NCI-H146 treated with DMSO at 0.1 percent for 48 hours (cell line): ENCODE results near the gene NAT14.

Source experiments
- DNase-seq: peaks from one replicate; lab custom pipeline; 2025; ENCODE audit not compliant: unreplicated experiment; lab: John Stamatoyannopoulos, UW

The NAT14 gene

DNA sequence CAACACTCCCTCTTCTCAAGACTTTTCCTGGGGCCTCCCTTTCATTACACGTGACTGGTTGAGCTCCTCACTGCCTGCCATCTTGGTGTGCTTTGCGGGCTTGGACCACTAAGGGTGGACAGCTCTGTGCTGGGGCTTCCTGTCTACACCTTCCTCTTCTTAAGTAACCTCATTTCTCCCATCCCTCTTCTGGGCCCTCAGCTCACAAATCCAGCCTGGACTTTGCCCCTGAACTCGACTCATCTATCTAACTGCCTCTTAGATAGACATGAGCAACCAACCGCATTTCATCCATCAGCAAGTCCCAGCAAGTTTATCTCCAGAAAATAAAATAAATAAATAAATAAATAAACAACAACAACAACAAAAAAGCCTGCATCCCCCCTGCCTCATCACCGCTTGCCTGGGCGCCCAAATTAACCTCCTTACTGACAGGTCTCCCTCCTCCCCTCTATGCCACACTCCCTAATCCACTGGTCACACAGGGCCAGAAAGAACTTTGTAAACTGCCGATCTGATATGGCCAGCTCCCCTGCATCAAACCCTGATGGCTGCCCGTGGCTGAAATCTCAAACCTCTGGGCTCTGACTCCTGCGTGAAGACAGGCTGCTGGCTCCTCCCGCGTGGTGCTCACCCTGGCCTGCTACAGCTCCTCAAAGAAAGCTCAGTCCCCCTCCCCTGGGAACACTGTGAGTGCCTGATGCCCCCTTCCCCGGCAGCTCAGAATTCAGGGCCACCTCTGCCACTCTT is 31.3 kb upstream of the NAT14 start:
- no peak for DNase-seq

DNA sequence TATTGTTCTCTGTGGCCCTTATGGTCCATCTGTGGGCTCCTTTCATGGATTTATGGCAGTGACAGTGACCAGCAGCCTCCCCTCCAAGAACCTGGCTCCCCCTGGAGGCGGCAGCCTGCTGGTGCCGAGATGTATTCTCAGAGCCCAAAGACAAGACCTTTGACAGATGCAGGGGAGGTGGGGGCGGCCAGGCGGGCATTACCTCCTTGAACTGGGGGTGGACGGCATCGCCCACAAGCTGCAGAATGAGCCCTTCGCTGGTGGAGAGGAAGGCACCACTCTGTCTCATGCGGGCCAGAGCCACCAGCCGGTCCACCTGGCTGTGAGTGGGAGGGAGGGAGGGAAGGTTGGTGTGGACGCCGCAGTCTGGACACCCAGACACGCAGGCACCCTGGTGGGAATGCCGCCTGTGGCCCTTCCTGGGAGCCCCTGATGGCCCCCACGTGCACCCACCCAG is 30.2 kb upstream of the NAT14 start:
- peak; percentile 26 for DNase-seq

DNA sequence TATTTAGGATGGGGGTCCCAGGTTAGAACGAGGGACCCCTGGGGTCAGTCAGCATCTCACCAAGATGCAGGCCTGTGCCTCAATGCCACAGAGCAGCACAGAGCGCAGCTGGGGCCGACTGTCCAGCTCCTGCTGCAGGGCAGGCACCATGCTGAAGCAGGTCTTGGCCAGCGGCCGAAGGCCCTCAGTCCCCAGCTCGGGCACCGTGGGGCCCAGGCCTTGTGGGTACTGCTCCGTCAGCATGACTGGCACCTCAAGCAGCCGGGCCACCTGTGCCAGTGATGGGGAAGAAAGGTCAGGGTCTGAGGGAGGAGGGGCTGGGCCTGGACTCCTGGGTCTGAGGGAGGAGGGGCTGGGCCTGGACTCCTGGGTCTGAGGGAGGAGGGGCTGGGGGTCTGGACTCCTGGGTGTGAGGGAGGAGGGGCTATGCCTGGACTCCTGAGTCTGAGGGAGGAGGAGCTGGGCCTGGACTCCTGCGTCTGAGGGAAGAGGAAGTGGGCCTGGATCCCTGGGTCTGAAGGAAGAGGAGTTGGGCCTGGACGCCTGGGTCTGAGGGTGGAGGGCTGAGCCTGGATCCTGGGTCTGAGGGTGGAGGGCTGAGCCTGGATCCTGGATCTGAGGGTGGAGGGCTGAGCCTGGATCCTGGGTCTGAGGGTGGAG is 29.3 kb upstream of the NAT14 start:
- no peak for DNase-seq

DNA sequence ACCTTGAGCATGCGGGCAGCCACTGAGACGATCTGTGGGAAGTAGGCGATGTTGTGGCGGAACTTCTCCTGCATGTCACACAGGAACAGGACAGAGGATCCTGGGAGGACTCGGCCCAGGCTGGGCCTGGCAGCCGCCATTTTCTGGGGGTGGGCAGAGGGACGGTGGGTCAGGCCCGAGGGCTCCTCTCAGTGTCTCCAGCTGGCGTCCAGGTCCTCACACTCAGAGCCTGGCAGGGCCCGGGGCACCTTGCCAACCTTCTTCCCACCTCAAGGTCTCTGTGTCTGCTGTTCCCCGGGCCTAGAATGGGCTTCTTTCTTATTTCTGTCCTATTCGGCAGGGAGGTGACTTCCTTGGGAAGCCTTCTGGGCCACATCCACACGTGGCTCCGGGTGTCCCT is 28.6 kb upstream of the NAT14 start:
- DNase-seq: no peak

DNA sequence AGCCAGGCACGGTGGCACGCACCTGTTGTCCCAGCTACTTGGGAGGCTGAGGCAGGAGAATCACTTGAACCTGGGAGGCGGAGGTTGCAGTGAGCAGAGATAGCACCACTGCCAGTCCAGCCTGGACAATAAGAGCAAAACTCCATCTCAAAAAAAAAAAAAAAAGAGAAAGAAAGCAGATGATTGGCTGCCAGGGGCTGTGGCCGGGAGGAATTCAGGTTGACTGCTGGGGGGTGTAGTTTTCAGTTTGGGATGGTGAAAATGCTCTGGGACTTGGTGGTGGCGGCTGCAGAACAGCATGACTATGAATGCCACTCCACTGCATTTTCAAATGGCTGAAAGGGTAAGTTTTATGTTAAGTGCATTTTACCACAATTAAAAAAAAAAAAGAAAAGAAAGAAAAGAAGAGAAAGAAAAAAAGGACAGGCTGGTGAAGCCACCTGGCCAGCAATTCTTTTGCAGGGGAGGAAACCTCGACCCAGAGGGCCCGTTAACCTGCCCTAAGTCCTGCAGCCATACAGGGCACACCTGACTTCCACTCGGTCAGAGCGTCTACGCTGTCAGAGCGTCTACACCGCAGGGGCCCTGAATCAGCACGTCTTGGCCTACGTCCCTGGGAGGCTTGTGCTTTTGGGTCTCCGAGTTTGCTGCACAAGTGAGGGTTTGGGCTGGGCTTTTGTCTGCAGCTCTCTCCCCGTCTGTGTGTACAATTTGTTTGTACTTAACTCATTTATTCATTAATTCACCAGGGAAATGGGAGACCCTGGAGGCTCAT is 27.1 kb upstream of the NAT14 start:
- no peak for DNase-seq

DNA sequence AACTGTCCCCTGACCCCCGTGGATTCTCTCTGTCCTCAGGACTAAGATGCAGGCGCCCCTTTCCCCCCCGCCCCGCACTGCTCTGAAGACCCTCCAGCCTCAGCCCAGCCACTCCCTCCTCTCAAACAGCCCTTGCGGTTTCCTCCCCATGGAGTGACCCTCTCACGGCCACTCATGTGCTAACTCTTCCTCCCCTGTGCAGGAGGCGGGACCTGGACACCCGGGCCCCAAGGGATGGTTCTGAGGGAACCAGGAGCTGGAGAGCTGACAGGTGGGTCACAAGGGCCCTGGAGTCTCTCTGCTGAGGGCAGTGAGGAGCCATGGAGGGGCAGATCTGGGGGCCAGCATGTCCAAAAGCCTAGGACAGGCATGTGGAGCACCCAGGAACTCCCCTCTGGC is 25.4 kb upstream of the NAT14 start:
- no peak for DNase-seq

DNA sequence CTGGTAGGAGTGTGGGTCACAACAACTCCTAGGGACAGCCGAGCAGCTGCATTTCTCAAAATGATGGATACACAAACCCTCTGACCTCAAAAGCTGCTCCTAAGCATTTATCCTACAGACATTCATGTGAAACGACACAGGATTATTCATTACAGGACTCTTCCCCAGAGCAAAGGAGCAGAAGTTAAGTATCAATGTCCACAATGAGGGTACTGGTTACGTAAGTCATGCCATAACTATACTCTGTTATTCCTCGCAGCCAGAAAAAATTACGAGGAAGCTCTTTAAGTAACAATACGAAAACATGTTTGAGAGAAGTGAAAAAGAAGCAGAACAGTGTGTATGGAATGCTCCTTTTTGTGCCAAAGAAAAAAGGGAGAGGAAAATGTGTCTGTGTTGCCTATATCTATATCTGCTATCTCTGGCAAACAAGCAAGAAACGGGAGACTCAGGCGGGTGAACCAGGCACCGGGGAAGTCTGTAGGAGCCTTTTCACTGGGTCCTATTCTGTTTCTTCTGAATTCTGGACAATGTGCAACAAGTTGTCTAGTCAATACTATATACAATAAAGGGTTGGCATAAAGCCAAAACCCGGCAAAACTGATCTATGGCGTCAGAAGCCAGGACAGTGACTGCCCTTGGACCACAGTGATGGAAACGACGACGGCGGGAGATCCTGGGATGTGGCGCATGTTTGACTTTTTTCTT is 24.9 kb upstream of the NAT14 start:
- DNase-seq: no peak

DNA sequence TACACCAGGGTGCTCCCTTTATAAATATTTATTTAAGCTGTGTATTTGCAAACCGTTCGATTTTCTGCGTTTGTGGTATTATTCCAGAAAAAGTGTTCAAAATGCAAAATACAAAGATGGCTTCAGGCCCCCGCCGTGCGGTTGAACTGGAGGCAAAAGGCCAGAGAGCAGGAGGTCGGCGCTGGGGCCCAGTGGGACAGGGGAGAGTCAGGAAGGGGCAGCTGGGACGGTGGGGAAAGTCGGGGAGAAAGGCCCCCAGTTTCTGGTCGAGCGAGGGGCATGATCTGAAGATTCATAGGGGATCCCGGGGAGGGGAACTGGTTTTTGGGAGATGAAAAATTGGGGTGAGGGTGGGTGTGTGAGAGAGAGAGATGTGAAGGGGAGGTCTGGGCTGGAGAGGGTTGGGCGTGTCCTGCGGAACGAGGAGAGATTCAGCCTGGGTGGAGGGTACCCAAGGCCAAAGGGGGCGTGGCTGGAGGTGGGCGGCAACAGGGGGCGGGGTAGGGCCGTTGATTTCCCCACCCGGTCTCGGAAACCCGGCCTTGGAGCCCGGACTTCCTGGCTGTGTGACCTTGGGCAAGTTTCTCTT is 24.2 kb upstream of the NAT14 start:
- DNase-seq: peak; percentile 73

DNA sequence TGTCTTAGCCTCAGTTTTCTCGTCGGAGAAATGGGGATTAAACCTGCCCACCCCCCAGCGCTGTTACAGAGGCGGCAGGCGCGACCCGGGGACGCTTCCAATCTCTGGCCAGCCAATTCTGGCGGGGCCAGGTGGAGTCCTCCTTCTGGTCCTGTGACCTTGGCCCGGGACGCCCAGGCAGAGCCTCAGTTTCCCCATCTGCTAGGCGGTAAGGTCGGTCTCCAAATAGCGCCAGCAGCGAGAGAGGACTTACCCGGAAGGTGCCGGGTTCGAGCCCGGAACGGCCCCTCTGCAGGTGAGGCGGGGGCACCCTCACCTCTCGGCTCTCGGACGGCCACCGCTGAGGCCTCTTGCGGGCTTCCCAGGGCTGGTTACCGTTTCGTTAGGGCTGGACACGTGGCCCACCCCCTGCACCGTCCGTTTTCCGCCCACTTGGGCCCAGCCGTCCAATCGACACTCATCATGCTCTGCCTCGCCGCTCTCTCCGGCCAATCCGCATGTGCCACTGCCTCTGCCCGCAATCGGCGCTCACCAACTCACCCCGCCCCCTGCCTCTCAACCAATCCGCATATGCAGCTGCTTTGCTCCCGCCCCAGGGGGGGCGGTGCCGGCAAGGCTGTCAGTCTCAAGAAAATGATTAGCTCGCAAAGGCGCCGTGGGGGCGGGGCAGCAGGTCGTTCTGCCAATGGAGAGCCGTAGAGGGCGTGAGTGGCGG is 23.6 kb upstream of the NAT14 start, which contains the start of gene ISOC2:
ISOC2 (minus strand) TSS at position 384 of the 715 bp plus-strand sequence. CDS start 5,156 bp downstream, outside the sequence.
- peak; percentile 99 for DNase-seq

DNA sequence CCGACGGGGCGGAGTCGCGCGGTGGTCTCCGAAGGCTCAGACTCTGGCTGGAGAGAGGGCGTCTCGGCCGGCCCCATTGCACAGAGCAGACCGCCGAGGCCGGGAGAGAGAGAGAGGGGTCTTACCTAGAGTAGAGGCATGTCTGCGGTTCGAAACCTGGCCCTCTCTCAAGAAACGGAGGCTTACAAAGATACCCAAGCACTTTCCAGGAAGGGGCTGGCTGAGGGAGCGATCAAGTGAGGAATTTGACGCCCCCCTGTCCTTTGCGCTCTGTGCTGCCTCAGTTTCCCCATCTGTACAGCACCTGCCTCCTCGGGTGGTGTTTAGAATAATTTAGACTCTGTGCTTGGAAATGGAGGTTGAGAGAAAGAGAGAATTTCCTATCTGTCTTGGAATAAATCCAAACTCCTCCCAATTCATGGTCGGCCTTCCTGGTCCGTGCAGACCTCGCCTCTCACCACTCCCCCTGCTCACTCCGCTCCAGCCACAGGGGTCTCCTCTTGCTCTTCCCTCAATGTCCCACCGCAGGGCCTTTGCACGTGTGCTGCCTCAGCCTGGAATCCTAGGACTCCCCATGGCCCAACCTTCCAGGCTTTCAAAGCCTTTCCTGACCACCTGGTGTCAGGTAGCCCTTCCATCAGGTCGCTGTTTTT is 22.9 kb upstream of the NAT14 start:
- DNase-seq: no peak

DNA sequence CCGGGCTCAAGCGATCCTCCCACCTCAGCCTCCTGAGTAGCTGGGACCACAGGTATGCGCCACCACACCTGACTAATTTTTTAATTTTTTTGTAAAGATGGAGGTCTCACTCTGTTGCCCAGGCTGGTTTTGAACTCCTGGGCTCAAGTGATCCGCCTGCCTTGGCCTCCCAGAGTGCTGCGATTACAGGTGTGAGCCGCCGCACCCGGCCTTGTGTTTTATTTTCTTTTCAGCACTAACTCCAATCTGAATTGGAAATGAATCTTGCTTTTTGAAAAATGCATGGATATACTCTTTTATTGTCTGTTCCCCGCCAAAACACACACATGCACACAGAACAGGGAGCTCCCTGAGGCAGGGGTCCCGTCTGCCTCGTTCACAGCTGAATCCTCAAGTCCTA is 22.3 kb upstream of the NAT14 start:
- DNase-seq: no peak

DNA sequence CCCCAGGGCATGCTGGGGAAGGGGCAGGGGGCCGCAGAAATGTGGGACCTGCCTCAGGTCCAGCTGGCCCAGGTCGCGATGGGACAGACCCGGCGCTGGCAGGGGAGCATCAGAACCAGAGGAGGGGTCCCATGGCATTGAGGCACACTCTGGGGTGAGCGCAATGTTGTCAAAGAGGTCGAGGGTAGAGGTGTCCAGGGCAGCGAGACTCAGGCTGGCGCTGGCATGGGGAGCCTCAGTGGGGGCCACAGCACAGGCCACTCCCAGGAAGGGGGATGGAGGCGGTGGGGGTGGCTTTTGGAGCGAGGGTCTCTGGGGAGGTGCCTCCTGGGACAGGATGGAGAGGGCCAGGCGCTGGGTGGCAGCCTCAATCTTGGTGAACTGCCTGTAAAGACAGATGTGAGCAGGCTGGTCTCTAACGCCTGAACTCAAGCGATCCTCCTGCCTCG is 21.4 kb upstream of the NAT14 start:
- no peak for DNase-seq

DNA sequence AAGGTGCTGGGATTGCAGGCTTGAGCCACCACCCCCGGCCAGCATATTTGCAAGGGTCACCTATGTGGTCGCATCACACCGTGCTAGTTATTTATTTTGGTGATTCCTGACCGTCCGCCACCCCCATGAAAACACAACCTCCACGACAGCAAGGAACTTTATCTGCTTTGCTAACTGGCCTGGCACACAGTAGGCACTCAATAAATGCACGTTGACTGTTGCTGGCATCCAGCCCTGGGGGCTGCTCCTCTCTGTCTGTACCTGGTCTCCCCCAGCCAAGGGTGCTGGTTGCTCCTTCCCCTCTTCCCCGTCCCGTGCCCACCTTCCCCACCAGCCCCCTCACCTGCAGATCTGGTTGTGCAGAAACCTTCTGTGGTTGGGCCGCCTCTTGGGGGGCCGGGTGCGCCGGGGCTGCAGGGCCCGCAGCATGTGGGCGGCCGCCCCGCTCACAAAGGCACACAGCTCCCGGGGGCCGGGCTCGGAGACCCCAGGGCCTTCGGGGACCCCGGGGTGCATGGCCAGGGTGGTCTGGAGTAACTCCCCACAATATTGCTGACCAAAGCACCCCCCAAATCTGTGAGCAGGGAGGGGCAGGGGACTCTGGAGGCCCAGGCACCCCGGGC is 20.8 kb upstream of the NAT14 start:
- no peak for DNase-seq

DNA sequence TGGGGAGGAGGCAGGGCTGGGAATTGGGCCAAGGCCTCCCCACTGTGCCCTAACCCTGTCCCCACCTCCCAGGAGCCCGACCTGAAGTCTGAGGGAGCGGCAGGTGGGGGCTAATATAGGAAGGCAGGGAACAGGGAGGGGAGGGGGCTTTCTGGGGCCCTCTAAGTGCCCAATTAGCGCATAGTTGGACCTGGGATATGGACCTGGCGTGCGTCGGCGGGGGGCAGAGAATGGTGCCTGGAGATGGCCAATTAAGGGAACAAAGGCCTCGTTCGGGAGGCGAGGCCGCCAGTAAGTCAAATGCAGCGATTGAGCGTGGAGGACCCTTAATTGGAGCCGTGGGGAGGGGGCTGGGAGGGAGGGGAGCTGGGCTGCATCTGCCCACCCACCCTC is 20.3 kb upstream of the NAT14 start, which contains the start of gene C19orf85:
C19orf85 (minus strand) TSS at position 90 of the 393 bp plus-strand sequence. CDS start 197 bp downstream, outside the sequence.
- DNase-seq: peak; percentile 38

DNA sequence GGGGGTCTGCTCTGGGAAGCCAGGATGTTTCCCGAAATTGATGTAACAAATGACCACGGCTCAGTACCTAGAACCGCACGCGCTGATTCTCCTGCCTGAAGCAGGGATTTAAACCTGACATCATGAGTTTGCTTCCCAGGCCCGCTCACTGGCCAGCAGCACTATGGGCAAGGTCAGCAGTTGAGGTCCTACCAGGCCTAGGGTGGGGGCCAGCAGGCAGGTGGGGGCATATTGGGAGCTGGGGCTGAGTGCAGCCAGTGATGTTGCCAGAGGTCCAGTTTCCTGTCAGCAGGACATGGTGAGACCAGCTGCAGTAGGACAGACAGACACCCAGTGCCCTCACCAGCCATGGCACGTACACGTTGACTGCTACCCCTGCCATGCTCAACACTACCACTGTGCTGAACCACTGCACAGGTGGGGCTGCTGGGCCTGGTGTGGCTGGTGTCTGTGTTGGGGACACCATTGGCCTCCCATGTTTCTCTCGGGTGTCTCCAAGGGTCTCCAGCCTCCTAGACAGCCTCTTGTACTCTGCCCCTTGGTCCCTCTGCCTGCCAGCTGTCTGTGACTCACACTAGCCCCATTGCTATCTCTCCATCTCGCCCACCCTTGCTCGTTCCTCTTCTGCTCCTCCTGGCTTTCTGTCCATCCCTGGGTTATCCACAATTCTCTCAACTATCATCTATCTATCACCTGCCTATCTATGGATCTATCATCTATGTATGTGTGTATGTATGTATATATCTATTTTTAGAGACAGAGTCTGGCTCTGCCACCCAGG is 19.3 kb upstream of the NAT14 start:
- DNase-seq: no peak

DNA sequence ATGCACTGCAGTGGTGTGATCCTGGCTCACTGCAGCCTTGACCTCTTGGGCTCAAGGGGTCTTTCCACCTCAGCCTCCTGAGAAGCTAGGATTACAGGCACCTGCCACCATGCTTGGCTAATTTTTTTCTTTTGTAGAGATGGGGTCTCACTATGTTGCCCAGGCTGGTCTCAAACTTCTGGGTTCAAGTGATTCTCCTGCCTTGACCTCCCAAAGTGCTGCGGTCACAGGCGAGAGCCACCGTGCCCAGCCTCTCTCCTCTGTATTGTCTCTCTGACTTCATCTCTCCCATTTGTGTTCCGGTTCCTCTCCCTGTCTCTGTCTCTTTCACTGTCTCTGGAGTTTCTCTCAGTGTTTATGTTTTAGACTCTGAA is 18.8 kb upstream of the NAT14 start:
- no peak for DNase-seq

DNA sequence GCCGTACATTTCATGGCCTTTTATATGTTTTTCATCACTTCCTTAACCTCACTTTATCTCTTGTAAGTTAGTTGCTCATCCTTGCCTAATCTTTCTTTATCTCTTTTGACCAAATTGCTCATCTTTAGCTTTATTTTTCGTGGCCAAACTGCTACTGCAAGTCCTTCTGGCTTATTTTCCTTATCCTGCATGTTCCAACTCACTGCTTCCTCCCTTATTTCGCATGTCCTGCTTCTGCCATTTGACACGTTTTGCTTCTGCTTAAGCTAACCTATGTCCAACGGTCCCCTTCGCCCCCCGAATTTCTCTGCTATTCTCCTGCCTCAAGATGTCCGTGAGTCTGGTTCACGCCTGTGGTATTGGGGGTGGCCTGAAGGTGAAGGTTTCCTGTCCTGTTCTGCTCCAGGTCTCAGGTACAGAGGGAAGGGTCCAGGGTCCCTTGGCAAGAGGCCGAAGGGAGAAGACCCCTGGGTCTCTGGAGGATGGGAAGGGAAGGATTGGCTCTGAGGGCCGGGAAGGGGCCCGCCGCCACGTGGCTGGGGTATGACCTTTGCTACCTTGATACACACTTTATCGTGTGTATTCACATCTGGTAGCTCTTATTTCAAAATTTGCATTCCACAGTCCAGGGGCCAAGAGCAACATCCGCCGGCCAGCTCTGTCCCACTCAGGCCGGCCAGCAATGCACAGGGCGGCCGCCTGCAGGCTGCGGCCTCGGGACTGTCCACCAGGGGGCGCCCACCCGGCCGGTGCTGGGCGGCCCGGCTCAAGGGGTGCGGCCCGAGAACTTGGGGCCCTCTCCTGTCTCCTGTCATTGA is 17.5 kb upstream of the NAT14 start:
- DNase-seq: no peak

DNA sequence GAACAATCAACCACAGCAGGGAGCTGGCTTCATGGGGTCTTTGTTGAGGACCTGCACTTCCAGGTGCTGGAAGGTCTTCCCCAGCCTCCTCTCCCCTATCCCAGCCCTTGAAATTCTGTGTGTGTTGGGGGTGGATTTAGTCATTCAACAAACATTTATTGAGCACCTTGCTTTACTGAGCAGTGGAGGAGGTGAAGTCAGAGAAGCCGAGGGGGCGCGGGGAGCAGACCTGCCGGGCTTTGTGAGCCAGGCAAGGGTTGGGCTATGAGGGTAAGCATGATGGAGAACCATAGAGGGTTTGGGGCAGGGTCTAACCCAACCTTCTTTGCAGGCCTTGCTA is 17.0 kb upstream of the NAT14 start:
- no peak for DNase-seq
